ENCODE results near the gene BDKRB2.

DNA sequence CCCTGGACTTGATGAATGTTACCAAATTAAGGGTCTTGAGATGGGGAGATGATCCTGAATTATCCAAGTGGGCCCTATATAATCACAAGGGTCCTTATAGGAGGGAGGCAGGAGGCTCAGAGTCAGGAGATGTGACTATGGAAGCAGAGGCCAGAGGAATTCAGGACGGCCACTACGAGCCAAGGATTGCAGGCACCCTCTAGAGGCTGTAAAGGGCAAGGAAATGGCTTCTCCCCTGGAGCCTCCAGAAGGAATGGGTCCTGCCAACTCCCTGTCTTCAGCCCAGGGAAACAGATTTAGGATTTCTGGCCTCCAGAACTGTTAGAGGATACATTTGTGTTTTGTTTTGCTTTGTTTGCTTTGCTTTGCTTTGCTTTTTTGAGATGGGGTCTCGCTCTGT is 60.2 kb downstream of the BDKRB2 start:
- TF ChIP-seq EZH2phosphoT487 (IDR thresholded peaks at IDR 0.05; ENCODE audit: unreplicated experiment) (no peak), POLR2AphosphoS5 (IDR thresholded peaks at IDR 0.05; ENCODE audit: low read depth) (no peak), EZH2 (IDR thresholded peaks at IDR 0.05; ENCODE audit: low read depth, unreplicated experiment) (no peak), JUNB (IDR thresholded peaks at IDR 0.05; ENCODE audit: unreplicated experiment) (no peak), CREB1 (CRISPR knock-in tag; IDR thresholded peaks at IDR 0.05; ENCODE audit: low read depth) (no peak), NANOG (IDR thresholded peaks at IDR 0.05; ENCODE audit: borderline replicate concordance) (no peak), STAT1 (IDR thresholded peaks at IDR 0.05; ENCODE audit: unreplicated experiment) (no peak), ZNF114 (CRISPR knock-in tag; IDR thresholded peaks at IDR 0.05) (no peak), ZNF331 (CRISPR knock-in tag; IDR thresholded peaks at IDR 0.05; ENCODE audit: low read depth) (no peak)
- TF ChIP-seq, protein P1, sequence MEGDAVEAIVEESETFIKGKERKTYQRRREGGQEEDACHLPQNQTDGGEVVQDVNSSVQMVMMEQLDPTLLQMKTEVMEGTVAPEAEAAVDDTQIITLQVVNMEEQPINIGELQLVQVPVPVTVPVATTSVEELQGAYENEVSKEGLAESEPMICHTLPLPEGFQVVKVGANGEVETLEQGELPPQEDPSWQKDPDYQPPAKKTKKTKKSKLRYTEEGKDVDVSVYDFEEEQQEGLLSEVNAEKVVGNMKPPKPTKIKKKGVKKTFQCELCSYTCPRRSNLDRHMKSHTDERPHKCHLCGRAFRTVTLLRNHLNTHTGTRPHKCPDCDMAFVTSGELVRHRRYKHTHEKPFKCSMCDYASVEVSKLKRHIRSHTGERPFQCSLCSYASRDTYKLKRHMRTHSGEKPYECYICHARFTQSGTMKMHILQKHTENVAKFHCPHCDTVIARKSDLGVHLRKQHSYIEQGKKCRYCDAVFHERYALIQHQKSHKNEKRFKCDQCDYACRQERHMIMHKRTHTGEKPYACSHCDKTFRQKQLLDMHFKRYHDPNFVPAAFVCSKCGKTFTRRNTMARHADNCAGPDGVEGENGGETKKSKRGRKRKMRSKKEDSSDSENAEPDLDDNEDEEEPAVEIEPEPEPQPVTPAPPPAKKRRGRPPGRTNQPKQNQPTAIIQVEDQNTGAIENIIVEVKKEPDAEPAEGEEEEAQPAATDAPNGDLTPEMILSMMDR (conservative IDR thresholded peaks at IDR 0.05; ENCODE audit: low read depth in 2 of 2), result peak; percentile 54 to 79
- TF ChIP-seq, protein P2, sequence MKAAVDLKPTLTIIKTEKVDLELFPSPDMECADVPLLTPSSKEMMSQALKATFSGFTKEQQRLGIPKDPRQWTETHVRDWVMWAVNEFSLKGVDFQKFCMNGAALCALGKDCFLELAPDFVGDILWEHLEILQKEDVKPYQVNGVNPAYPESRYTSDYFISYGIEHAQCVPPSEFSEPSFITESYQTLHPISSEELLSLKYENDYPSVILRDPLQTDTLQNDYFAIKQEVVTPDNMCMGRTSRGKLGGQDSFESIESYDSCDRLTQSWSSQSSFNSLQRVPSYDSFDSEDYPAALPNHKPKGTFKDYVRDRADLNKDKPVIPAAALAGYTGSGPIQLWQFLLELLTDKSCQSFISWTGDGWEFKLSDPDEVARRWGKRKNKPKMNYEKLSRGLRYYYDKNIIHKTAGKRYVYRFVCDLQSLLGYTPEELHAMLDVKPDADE (IDR thresholded peaks at IDR 0.05), result no peak
- TF ChIP-seq, protein P3, sequence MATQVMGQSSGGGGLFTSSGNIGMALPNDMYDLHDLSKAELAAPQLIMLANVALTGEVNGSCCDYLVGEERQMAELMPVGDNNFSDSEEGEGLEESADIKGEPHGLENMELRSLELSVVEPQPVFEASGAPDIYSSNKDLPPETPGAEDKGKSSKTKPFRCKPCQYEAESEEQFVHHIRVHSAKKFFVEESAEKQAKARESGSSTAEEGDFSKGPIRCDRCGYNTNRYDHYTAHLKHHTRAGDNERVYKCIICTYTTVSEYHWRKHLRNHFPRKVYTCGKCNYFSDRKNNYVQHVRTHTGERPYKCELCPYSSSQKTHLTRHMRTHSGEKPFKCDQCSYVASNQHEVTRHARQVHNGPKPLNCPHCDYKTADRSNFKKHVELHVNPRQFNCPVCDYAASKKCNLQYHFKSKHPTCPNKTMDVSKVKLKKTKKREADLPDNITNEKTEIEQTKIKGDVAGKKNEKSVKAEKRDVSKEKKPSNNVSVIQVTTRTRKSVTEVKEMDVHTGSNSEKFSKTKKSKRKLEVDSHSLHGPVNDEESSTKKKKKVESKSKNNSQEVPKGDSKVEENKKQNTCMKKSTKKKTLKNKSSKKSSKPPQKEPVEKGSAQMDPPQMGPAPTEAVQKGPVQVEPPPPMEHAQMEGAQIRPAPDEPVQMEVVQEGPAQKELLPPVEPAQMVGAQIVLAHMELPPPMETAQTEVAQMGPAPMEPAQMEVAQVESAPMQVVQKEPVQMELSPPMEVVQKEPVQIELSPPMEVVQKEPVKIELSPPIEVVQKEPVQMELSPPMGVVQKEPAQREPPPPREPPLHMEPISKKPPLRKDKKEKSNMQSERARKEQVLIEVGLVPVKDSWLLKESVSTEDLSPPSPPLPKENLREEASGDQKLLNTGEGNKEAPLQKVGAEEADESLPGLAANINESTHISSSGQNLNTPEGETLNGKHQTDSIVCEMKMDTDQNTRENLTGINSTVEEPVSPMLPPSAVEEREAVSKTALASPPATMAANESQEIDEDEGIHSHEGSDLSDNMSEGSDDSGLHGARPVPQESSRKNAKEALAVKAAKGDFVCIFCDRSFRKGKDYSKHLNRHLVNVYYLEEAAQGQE (IDR thresholded peaks at IDR 0.05; ENCODE audit: unreplicated experiment), result no peak

Data from GM23338 (cell line).